Ascending aorta (tissue), 2 donors: ENCODE measurements around the gene HEXD. TPM values are rescaled to one million over a fixed set of nuclear protein-coding genes. Genes with fewer than 3 reads are reported as not detected.

Experiments used
- DNase-seq, 2 donors: peaks; one replicate each; pipeline ENCODE4 v3.0.0-alpha.2; 2019; ENCODE audit warnings: low spot score in 2 of 2
- H3K27ac ChIP-seq, 2 donors: fragments of 200-600 bp; sonication (generic); one replicate each; pipeline ENCODE4 v1.5.1; 2016 to 2017; ENCODE audit warnings: mild to moderate bottlenecking in 1 of 2
- H3K27me3 ChIP-seq: fragments of 200-600 bp; sonication (generic); one replicate; pipeline ENCODE4 v1.5.1; 2017
- H3K36me3 ChIP-seq, 2 donors: fragments of 200-600 bp; sonication (generic); one replicate each; pipeline ENCODE4 v1.5.1; 2016
- H3K4me1 ChIP-seq, 2 donors: fragments of 200-600 bp; sonication (generic); one replicate each; pipeline ENCODE4 v1.5.1; 2016 to 2017; ENCODE audit warnings: mild to moderate bottlenecking in 1 of 2
- H3K4me3 ChIP-seq, 2 donors: fragments of 200-600 bp; sonication (generic); one replicate each; pipeline ENCODE4 v1.5.1; 2016 to 2017; ENCODE audit warnings: mild to moderate bottlenecking in 1 of 2
- H3K9me3 ChIP-seq, 2 donors: fragments of 200-600 bp; sonication (generic); one replicate each; pipeline ENCODE4 v1.5.1; 2016
- intact Hi-C: fragments of 100-400 bp; cut with DNase I; formaldehyde crosslinking; loops from one replicate; pipeline ENCODE4 v1.15.1; 2023
- total RNA-seq: library from RNA; depleted of rRNA; stranded (reverse); fragments of >200 nt; gene quantifications from one replicate; pipeline ENCODE4 v1.1.0, GENCODE V29; 2016
- TF ChIP-seq, protein P1 (sequence below), 3 experiments: fragments of 200-600 bp in 2 of 3; fragments of 450-650 bp in 1 of 3; sonication (generic) in 2 of 3; IDR thresholded peaks; one replicate each; pipeline ENCODE4 v1.5.1; 2016 to 2019; ENCODE audit warnings: antibody characterized with exemption in 3 of 3, mild to moderate bottlenecking in 1 of 3, moderate library complexity in 1 of 3

Gene HEXD
- total RNA-seq = 40.4 TPM

DNA sequence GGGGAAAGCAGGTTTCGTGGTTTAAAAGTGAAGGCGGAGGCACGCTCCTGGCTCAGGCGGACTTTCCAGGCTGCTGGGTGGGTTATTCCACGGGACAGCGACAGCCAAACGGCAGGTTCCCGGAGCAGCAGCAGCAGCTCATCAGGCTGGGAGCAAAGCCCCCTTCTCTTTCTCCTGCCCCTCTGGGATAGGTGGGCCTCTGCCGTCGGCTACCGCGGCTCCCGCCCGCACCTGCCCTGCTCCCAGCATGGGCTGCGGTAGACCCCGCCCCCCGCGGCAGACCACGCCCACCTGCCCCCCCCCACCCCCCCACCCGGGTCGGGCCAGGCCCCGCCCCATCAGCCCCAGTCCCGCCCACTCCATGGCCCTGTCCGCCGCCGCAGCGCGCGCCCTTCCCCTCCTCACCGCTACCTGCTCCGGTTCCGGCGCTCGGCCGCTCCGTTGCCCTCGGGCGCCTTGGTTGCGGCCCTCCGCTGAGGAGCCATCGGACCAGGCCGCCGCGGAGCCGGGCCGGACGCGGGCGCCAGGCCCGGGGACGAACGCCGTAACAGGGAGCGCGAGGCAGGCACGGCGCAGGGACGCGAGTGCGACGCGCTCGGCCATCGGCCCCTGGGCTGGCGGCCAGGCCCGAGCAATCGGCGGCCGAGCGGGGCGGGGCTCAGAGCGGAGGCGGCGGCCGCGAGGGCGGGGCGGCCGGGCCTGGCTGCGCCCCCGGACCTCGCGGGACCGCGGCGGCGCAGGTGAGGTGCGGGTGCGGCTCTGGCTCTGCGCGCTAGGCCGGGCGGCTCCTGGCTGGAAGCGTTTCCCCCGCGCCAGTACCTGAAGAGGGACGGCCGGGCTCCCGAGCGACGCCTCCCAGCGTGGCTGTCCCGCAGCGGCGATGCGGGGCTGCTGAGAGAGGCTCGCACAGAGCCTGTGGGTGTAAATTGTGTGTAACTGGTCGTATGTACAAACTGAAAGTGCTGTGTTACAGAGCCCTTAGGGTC is at the start of gene HEXD, which contains the start of gene OGFOD3:
TSS of gene HEXD (plus strand) at position 347 of the 986 bp plus-strand sequence. CDS start 1,453 bp downstream, outside the sequence.
TSS of gene OGFOD3 (minus strand) at position 586 of the 986 bp plus-strand sequence. CDS start at position 485, 101 bp downstream.
- H3K27ac ChIP-seq = peak within 1 kb of the TSS; percentile 75 to 92
- intact Hi-C loops = loop anchor here (1.0 to 2.0 kb wide), 2 partner anchors 32 to 79 kb away; partner anchors contain the start of gene CYBC1
- H3K4me3 ChIP-seq = peak within 1 kb of the TSS; percentile 79 to 96
- no peaks in the 10 kb centered on the region for H3K27me3 ChIP-seq
- TF ChIP-seq, protein P1, sequence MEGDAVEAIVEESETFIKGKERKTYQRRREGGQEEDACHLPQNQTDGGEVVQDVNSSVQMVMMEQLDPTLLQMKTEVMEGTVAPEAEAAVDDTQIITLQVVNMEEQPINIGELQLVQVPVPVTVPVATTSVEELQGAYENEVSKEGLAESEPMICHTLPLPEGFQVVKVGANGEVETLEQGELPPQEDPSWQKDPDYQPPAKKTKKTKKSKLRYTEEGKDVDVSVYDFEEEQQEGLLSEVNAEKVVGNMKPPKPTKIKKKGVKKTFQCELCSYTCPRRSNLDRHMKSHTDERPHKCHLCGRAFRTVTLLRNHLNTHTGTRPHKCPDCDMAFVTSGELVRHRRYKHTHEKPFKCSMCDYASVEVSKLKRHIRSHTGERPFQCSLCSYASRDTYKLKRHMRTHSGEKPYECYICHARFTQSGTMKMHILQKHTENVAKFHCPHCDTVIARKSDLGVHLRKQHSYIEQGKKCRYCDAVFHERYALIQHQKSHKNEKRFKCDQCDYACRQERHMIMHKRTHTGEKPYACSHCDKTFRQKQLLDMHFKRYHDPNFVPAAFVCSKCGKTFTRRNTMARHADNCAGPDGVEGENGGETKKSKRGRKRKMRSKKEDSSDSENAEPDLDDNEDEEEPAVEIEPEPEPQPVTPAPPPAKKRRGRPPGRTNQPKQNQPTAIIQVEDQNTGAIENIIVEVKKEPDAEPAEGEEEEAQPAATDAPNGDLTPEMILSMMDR (IDR thresholded peaks at IDR 0.05) = peak in 1 of 3 experiments; percentile 32
- no peaks in the 10 kb centered on the region for H3K36me3 ChIP-seq
- peaks cover 0 to 6% of the 10 kb centered on the region in 2 donors for H3K9me3 ChIP-seq
- peak in 1 of 2 donors; percentile 89 for DNase-seq
- H3K4me1 ChIP-seq = peaks cover 4 to 10% of the 10 kb centered on the region in 2 donors

DNA sequence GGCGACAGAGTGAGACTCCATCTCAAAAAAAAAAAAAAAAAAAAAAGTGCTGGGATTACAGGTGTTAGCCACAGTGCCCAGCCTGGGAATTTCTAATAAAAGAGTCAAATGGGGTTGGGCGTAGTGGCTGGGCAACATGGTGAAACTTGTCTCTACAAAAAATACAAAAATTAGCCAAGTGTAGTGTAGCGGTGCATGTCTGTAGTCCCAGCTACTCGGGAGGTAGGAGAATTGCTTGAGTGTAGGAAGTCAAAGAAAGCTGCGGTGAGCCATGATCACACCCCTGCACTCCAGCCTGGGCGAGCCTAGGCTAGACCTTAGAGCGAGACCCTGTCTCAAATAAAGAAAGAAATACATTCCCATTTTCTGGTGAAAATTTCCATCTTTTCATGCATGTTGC is 48.9 kb upstream of the HEXD start:
- Histone ChIP-seq H3K4me1 (peaks cover 9 to 10% of the 10 kb centered on the region in 2 donors), H3K9me3 (no peaks in the 10 kb centered on the region), H3K4me3 (no peak overlapping the region), H3K27me3 (peaks cover 8% of the 10 kb centered on the region), H3K36me3 (no peaks in the 10 kb centered on the region), H3K27ac (no peak overlapping the region)
- TF ChIP-seq, protein P1 (IDR thresholded peaks at IDR 0.05) = no peak
- intact Hi-C loops = no loop called here
- DNase-seq = no peak

DNA sequence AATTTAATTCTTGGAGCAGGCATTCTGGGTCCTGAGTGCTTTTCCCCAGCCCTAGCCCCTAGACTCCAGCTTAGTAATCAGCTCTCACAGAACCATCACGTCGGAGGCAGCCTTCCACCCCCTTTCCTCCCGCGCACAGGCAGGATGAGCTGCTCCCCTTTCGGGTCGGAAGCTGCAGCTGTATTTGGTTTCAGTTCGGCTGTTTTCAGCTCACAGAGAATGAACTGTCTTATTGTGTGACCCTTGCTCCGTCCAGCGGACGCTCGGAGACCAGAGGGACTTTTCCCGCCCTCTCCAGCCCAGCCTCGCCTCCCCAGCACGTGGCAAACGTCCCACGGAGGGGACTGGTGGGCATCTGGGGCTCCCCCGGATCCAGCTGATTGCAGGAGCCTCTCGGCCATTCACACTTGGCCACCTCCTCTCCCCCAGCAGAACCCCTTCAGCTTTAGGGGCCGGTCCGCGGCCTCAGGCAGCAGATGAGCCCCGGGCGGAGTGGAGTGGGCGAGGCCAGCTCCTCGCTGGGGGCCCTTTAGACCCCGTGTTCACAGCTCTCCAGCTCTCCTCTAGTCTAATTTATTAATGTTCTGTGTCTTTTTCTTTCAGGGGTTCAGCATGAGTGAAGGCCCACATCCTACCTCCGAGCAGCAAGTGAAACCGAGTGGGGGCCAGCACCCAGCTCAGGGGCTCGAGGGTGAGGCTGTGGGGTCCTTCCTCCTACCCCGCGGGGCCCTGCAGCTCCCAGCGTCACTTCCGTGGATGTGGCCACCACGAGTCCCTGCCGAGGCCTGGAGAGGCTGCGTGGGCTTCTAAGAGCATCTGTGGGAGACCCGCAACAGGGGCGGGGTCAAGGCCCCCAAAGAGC is 47.4 kb upstream of the HEXD start:
- peak overlapping the region; percentile 32 to 52 for H3K4me3 ChIP-seq
- H3K27me3 ChIP-seq = peaks cover 14% of the 10 kb centered on the region
- peaks cover 9 to 10% of the 10 kb centered on the region in 2 donors for H3K4me1 ChIP-seq
- intact Hi-C loops = no loop called here
- TF ChIP-seq, protein P1 (IDR thresholded peaks at IDR 0.05) = no peak
- no peaks in the 10 kb centered on the region for H3K9me3 ChIP-seq
- no peak for DNase-seq
- no peaks in the 10 kb centered on the region for H3K36me3 ChIP-seq
- no peak overlapping the region for H3K27ac ChIP-seq

DNA sequence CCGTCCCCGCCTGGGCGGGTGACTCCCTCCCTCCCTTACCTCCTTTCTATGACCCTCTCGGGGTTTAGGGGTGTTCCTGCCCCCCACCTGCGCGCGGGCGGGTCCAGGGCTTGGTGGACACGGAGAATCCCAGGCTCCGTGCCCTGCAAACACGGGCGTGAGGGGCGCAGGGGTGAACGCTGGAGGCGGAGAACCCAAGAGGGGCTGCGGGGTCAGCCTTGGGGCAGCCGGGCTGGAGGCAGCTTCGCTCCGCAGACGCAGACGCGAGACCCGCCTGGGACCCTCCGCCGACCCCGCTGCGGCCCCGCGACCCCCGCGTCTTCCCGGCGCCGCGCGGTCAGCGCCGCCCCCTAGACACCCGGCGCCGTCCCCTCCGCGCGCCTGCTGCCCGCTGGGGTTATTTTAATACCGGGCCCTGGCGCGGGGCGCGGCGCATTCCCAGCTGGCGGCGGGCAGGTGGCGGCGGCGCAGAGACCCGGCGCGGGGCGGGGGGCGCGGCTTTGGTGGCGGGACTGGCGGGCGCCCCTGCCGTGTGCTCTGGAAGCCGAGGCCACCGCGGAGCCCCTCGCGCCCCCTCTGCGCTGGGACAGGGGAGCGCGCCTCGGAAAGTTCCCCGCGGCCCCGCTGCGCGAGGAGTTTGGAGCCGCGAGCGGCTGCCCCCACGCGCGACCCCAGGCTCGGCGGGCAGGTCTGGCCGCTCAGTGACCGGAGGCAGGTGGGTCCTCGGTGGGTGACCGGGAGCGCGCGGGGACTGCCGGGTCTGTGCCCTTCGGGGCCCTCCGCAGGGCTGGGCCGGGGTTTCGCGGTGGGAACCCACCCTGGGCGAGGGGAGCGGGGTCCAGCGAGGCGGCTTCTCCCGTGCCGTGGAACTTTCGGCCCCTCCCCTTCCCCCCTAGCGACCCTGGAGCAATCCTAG is 46.6 kb upstream of the HEXD start, which contains the start of gene UTS2R:
TSS of gene UTS2R (plus strand) at position 433 of the 916 bp plus-strand sequence. CDS start 2,560 bp downstream, outside the sequence.
- Histone ChIP-seq H3K27ac (no peak within 1 kb of the TSS), H3K4me1 (peaks cover 9 to 10% of the 10 kb centered on the region in 2 donors)
- intact Hi-C loops = no loop called here

More for the DNA sequence above, 46.6 kb upstream of the HEXD start, which contains the start of gene UTS2R:
- Histone ChIP-seq H3K27me3 (peaks cover 14% of the 10 kb centered on the region), H3K4me3 (peak within 1 kb of the TSS; percentile 32 to 52), H3K9me3 (no peaks in the 10 kb centered on the region), H3K36me3 (no peaks in the 10 kb centered on the region)
- no peak for DNase-seq
- TF ChIP-seq, protein P1 (IDR thresholded peaks at IDR 0.05) = no peak
